Measurements from ENCODE around the gene HDAC5.
A peak's percentile ranks its signal among the peaks of the same experiment; 100 is the strongest.
"Not testable (repeated sequence)": the region's sequence is repeated elsewhere in the genome, so short reads cannot be mapped to it uniquely, and the experiment has no call there.

HDAC5 gene

DNA sequence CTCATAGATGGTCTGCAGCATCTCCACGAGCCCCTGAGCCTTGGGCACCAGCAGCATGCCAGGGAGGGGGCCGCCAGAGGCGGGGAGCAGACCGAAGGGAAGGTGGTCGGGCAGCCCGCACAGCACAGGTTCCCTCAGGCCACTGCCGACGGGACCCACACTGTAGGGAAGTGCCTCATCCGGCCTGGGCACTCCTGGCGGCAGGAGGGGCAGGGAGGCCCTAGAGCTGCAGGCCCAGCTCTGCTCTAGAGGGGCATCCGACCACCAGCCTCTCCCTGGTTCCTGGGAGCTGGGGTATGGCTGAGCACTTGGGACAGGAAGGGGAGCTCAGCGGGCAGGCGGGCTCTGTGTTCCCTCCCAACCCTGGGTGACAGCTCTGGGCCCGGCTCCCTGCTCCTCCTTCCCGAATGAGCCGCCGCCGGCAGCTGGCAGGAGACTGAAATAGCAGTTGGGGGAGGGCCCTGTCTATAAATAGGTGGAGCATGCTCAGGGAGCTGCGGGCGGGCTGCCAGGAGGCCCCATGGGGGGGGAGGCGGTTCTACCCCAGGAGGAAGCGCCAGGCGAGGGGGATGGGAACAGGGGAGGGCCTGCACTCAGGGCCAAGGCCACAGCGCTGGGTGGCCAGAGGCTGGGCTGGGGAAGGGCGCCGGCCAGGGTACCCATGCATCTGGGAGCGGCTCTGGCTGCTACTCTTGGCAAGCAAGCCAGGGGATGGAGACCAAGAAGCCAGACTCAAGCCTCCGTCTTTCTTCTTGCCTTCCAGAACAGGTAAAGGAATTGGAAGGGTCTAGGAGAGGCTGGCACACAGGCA lies 12.4 kb downstream of the HDAC5 start:
- DNase-seq, result peak; percentile 93

DNA sequence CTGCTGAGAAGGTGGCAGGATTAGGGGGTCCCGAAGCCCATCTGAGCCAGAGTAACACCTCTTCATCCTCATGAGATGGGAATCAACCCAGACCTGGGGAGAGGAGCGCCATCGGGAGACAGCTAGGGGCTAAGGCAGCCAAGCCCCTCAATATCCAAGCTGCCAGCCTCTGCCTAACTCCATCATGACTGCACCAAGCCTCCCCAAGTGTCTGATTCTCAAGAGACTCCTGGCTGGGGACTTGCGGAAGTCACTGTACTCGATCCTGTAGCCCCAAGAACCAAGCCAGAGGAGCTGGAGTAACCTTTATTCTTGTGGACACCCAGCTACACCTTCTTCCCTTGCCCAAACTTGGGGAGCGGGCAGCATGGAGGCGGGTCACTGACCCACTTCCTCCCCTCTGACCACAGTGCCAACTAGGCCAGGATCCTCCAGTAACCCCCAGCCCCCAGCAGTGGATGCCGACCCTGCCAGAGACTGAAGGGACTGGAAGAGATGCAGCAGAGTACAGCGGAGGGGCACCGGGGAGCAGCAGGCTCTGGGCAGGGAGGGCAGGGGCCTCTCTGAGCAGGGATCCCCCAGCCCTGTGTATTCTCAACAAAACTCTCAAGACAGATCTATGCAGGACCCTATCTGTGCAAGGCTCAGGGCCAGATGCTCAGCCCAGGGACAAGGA lies 13.3 kb downstream of the HDAC5 start:
- no peak for DNase-seq

DNA sequence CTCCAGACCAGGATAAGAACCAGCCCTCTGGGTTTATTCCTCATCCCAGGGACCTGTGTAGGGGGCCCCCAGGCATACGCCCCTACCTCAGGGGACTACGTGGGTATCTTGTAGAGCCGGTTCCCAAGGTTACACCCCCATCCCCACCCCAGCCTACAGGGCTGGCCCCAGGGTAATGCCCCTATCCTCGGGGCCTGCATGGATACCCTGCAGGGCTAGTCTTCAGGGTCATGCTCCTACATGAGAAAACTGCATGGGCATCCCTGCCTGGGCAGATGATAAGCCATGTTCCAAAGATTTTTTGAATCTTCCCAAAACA lies 14.2 kb downstream of the HDAC5 start:
- DNase-seq, result no peak

DNA sequence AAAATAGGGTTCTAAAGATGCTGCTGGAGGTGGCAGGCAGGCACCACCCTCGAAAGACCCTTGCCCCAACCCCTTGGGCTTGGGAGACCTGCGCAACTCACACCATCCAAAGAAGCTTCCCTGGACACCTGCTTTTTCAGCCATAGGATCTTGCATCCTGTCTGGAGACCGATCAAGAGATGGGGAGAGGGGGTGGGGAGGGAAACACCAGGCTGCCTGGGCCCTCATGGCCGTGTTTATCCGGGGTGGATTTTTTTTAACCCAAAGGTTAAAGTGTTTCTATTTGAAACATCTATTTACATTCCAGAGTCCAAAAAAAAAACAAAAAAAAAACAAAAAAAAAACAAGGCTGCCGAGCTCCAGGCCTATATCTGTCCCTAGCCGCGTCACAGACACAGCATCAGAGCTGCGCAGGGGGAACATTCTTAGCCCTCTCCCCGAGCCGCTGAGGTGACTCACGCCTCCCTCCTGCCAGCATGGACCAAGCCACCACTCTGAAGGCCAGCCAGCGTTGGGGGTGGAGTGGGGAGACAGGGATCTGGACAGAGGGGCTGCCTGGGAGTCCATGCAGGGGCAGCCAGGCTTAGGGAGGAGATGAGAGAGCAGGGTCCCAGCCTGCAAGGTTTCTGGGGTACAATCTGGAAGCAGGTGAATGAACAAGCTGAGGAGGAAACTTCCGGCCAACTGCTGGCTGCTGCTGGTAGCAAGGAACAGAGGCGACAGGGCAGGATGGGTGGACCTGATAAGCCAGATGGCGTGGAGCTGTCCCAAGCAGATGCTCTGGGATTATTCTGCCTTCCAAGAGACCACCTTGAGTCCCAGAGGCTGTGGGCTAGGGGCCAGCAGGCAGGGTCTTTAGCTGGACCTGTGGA lies 14.8 kb downstream of the HDAC5 start:
- DNase-seq, result no peak

DNA sequence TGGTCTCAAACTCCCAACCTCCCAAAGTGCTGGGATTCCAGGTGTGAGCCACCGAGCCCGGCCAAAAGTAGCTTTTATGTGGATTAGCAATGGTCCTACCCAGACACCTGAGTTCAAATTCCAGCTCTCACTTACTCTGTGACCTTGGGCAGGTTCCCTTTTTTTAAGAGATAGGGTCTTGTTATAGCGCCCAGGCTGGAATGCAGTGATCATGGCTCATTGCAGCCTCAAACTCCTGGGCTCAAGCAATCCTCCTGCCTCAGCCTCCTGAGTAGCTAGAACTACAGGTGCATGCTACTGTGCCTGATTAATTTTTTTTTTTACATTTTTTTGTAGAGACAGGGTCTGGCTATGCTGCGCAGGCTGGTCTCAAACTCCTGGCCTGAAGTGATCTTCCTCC lies 16.6 kb downstream of the HDAC5 start:
- DNase-seq, result no peak

DNA sequence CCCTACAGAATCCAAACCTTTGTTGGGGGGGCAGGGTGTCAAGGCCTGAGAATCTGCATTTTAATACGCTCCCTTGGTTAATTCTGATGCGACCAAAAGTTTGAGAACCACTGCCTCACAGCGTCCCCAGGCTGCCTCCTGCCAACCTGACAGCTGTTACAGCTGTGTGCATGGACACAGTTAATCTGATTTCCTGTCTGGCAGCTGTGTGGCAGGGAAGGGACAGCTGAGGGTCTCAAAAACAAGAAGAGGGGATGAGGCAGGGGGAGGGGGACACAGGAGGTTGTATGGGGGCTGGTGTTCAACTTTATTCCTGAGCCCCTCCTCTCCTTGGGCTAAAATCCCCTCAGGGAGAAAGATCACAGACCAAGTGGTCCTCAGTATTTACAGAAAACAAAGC lies 17.5 kb downstream of the HDAC5 start:
- no peak for DNase-seq

DNA sequence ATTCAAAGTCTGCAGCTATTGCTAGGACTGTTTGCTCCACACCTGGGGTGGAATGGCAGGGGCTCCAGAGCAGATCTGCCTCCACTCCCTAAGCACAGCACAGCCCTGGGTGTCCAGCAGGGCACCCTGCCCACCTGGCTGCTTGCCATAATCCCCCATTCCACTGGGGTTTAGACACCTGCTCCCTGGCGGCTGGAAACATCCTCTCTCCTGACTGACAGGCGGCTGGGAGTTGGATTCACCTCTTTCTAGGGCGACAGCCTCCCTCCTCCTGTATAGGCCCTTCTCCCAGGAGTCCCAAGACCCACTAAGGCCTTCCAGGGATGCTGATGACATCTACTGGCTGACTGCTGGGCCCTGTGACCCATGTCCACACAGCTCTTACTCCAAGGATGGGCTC lies 18.0 kb downstream of the HDAC5 start:
- no peak for DNase-seq

DNA sequence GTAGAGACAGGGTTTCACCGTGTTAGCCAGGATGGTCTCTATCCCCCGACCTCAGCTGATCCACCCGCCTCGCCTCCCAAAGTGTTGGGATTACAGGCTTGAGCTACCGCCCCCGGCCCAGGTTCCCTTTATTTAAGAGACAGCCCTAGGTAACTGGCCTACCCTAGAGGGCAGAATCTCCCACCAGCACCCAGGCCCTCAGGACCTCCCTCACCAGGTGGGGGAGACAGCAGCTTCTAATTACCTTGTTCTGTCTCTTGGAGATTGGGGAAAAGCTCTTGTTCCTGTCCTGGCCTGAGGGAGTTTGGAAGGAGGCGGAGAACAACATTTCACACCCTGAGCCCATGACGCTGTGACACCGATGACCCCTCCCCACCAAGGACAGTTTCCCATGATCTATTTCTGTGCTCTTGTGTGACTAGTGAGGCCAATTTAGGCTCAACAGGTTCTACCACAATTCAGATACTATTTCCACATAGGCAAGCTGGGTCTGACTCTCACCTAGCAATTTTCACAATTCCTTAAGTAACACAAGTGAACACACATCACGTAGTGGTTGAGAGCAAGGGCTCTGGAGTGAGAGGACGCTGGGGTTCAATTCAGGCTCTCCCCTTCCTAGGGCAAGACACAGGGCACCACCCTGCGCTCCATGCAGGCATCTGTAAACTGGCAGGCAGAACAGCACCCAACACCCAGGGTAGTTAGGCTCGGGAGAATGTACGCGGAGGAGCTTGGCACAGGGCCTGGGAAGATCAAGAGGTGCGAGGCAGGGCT lies 20.4 kb downstream of the HDAC5 start:
- no peak for DNase-seq

DNA sequence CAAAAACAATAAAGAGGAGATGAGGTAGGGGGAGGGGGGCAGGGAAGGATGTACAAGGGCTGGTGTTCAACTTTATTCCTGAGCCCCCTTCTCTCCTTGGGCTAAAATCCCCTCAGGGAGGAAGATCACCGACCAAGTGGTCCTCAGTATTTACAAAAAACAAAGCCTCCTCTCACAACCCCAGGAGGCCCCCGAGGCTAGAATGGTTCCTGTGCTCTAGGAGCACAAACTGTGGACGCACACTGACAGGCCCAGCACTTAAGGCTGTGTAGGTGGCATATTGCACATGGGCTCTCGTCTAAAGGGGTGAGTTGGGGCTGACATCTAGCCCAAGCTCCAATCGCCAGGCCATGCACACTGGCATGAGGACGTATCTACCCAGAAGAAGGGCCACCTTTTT lies 21.6 kb downstream of the HDAC5 start:
- DNase-seq, result not testable (repeated sequence)

DNA sequence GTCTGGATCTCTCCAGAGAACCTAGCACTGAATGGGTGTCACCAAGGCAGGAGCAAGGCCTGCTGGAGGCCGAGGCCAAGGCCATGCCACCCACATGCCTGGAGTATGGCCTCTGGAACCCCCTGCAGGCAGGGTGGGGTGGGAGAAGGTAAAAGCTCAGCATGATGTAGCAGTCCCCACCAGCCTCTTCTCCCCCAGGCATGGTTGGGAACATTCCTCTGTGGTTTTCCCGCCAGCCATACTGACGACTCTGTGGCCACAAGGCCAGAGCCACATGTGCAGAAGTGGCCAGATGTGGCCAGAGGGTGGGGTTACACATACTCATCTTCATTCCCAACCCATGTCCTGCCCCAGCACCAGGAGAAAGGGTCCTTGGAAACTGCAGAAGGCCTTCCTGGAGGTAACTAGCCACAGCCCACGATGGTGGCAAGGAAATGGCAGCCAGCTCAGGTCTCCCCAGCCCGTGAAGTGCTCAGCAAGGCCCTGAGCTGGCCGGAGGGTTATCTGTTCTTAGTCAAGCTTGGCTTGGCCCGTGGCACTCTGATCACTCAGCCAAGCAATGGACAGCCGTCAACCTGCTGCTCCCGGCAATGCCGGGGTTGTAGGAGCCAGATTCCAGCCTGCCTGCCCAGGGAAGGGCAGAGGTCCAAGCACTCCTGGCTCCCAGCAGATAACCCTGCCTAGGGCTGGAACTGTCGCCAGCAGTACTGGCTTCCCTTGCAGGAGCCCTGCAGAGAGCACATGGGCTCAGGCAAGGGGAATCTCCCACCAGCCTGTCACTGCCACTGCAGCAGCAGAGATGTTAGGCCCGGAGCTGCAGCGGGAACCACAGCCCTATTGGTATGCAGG lies 26.1 kb downstream of the HDAC5 start:
- DNase-seq, result no peak

DNA sequence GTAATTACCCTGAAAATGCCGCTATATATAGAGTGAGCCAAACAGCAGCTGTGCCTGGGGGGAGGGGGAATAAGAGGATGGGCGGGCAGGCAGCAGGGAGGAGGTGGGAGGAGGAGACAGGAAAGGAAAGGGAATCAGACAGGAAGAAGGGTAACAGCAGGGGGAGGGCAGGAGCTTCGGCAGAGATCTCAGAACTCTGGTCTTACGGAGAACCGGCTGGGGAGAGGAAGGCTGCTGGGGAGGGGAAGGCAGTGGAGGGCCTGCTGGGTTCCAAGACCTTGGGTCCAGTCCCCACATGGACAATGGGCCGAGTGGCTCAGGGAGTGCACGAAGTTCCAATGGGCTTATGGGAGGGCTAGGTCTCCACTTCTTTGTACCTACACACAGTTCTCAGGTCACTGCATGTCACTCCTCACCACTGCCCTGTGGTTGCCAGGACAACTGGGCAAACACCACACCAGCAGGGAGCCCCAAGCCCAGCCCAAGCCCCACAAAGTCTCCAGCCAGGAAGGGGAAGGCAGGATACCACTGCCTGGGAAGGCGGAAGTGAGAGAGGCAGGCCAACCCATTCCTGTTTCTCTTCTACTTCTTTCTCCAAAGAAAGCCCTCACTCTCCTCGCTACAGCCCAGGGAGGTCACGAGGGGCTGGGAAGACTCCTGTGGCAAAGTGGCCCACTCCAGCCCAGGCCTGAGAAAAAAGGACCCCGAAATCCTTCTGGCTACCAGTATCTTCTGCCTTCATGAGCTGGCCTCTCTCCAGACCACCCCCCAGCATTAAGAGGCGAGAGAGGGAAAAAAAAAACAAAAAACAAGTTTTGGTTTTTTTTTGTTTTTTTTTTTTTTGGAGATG lies 27.6 kb downstream of the HDAC5 start:
- peak; percentile 83 for DNase-seq

DNA sequence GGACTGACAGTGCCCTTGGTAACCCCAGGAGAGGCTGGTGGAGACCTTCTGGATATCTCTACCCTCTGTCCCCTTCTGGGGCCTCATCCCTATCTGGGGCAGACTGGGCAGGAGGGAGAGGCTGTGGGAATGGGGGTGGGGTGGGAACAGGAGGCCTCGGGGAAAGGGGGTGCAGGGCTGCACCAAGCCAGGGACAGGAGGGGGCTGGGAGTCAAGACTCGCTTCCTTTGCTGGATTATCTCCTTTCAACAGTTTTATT lies 28.1 kb downstream of the HDAC5 start:
- no peak for DNase-seq

DNA sequence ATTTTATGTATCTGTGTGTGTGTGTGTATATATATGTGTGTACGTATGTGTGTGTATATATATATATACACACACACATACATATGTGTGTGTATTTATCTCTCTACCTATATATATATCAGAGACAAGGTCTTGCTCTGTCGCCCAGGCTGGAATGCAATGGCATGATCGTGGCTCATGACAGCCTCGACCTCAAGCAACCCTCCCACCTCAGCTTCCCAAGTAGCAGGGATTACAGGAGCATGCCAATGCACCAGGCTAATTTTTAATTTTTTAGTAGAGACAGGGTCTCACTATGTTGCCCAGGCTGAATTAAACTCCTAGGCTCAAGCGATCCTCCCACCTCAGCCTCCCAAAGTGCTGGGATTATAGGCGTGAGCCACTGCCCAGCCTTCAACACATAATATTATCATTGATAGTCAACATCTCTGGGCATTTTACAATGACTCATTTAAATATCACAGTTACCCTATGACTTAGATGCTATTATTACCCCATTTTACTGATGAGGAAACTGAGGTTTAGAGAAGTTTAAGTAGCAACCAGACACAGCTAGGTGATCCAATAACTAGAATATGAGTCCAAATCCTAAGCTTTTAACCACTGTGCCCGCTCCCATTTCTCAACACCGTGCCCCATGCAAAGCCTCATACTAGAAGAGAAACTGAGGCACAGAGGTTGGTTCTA lies 28.6 kb downstream of the HDAC5 start:
- DNase-seq, result no peak

DNA sequence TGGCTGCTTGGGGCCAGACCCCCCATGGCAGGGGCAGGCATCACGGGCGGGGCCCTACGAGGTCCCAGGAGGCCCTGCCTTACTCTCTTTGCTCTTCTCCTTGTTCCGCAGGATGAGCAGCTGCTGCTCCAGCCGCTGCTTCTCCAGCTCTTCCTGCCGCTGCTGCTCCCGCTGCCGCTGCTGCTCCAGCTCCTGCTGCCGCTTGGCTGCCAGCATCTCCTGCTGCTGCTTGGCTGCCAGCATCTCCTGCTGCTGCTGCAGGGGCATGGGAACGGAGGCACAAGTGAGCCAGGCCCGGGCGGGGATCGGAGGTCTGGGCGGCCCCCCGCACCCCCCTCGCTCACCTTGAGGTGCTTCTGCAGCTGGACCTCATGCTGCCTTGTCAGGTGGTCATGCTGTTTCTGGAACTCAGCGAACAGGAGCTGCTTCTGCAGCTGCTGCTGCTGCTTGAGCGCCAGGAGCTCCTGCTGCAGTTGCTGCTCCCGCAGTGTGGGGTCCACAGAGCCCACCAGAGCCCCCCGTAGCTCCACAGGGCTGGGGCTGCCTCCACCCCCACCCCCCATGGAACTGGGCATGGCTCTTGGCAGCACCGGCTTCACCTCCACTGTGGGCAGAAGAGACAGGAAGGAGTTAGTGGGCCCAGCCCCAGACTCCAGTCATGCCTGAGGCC lies 30.1 kb downstream of the HDAC5 start:
- no peak for DNase-seq

DNA sequence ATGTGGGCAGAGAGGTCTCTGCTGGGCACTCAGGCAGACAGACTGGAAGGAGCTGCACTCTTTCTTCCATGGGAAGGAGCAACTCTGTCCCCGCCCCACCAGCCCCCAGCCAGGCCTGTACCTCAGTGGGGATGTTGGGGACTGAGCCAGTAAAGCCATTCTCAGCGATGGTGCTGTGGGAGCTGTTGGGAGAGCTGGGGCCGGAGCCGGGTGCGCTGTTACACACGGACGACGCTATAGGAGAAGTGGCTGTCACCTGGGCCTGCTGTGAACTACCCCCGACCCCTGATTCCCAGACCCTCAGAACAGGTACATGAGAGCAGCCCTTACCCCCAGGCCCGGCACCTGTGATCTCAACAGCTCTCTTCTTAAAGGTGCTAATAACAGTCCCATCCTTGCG lies 31.4 kb downstream of the HDAC5 start:
- no peak for DNase-seq

DNA sequence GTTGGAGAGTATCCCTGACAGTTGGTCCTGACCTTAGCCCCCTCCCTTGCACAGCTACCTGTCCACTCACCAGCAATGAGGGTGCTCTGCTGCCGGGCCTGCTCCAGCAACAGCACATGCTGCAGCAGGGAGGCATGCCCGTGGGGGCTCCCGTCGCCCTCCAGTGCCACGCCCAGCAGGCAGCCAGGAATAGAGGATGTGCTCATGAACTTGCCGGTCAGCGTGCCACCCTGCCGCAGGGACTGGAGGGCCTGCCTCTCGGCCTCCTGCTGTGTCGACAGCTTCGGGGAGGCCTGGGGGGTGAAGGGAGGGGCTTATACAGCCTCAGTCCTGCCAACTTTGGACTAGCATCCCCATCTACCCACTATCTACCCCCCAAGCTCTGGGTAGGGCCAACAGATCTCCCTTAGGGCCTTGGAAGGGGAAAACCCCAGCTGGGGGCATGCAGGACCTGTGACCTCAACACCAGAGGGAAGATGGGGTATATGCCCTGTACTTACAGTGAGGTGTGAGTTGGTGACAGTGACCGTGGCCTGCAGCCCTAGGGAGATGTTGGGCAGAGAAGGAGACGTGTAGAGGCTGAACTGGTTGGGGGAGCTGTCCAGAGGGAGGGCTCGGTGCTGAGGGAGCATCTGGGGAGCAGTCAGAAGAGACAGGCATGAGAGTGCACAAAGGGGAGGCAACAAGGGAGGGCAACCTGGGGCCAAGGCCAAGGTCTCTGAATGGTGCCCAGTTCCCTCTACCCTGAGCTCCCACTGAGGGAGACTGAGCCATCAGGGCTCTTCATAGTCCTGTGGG lies 32.0 kb downstream of the HDAC5 start:
- DNase-seq, result no peak

DNA sequence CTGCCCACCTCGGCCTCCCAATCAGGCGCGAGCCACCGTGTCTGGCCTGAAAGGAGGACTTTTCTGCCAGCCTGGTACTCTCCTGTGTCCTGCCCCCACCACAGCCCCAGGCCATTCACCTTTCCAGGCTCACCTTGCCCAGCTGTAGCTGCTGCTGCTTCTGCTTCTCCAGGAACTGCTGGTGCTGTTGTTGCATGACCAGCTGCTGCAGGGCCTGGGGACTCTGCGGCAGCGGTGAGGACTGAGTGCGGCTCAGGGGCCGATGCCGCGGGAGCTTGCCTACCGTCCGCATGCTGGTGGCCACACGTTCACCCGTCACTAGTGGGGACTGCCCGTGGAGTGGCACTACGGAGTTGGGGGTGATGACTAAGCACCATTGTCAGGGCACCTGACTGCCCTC lies 35.2 kb downstream of the HDAC5 start:
- no peak for DNase-seq

DNA sequence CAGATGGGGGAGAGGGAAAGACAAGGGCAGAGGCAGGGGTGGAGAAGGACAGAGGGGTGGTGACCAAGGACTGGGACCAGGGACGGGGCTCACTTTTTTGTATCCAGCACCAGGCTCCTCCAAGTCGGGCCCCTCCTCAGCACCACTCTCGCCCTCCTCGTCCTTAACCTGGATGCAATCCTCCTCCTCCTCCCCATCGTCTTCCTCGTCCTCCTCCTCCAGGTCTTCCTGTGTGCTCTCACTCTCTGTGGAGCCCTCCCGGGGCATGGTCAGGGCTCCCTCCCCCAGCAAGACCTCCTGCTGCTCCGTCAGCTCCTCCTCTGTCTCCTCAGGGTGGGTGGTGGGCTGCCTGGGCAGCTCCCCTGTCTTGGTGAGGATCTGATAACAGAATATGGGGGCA lies 36.1 kb downstream of the HDAC5 start:
- DNase-seq, result no peak

Measured in DMS153 (cell line).